DMS114 treated with DMSO at 0.1 percent for 48 hours (cell line): ENCODE results near the gene HDGFL1.

Source experiments
- DNase-seq: peaks from one replicate; lab custom pipeline; 2025; ENCODE audit not compliant: unreplicated experiment; lab: John Stamatoyannopoulos, UW

HDGFL1 gene

DNA sequence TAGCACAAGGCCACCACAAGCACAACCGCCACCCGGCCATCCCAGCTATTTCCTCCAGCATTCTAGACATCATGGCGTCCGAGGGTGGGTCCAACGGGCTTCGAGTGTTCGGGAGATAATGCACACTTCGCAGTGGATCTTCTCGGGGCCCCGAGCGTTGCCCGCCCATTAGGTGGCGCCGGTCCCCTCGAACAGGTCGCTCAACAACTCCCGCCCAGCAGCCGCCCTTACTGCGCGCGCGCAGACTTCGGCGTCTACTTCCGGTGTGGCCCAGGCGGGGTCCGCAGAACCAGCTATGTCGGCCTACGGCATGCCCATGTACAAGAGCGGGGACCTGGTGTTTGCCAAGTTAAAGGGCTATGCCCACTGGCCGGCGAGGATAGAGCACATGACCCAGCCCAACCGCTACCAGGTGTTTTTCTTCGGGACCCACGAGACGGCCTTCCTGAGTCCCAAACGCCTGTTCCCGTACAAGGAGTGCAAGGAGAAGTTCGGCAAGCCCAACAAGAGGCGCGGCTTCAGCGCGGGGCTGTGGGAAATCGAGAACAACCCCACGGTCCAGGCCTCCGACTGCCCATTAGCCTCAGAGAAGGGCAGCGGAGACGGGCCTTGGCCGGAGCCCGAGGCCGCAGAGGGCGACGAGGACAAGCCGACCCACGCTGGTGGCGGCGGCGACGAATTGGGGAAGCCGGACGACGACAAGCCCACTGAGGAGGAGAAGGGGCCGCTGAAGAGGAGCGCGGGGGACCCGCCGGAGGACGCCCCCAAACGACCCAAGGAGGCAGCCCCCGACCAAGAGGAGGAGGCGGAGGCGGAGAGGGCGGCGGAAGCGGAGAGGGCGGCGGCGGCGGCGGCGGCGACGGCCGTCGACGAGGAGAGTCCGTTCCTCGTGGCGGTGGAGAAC, at the start of gene HDGFL1:
Gene HDGFL1 (plus strand): TSS at position 286 of the 904 bp plus-strand sequence. CDS start 10 bp downstream, at position 296.
- DNase-seq: no peak

- DNase-seq: no peak
Observed at GRCh38 chr6:22521035-22521434, 48.3 kb upstream of the HDGFL1 start.

DNA sequence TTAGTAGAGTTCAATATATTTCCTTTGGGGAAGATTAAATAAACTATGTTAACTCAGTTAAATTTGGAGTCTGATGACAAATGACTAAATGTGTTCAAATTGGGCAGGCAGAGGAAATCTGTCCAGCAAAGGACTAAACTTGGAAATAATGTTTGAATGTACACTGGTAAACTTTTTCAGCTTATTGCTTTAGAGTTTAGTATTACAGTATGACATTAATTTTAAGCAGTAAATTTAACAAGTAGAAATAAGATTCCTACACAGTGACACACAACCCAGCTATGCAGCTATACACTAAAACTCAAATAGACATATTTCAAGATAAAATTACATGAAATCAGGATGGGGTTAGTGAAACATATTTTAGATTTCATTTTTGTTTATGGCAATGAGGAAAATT, 42.6 kb upstream of the HDGFL1 start:
- DNase-seq: no peak

DNA sequence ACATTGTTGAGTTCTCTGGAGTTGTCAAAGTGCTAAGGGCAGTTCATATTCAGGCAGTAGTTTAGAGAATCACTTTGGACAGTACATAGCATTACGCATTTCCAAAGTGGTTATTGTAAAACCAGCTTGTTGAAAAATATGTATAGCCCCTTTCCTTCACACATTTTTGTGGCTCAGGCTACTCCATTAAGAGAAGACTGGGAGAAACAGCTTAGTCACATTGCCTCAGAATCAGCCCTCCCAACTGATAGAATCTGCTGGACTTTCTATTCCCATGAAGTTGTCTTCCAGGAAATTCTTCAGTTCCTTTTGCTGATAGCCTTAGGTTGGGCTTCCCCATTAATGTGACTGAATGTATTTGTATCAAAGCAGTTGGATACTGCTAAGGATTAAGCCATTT, 39.5 kb upstream of the HDGFL1 start:
- DNase-seq: no peak

DNA sequence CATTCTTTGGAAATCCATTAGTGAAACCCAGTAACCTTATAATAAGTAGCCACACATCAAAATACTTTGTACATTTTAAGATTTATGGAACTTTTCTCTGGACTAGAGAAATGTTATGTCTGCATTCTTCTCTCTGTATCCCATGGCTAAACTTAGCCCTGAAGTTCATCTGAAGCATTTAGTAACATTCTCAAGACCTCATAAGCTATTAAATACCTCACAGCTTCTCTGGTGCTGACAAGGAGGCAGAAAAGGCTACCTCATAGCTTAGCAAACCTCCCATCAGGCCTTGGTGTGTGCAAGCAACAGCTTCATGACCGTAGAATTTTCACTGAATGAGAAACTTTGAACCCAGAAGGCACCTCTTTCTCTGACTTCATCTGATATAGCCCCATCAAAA, 38.9 kb upstream of the HDGFL1 start:
- DNase-seq: no peak

GRCh38 chr6:22536122-22536521, 33.2 kb upstream of the HDGFL1 start:
- DNase-seq: no peak

GRCh38 chr6:22544476-22544875, 24.9 kb upstream of the HDGFL1 start:
- no peak for DNase-seq

DNA sequence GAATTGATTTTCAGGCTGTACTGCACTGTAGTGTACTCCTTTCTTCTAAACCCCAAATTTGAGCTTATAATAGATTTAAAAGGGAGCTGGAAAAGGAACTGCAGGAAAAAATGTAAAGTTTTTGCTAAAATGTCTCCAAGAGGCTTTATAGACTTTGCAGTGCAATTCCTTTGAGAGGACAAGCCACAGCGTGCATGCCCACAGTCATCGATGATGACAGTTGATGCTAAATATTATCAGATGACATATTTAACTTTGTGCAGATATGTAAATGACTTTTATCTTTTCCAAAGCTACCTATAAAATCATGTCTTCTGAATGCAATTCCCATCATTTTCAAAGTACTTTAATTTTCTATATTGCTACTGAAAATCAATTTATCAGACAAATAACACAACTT, 24.3 kb upstream of the HDGFL1 start:
- no peak for DNase-seq

GRCh38 chr6:22546236-22546635, 23.1 kb upstream of the HDGFL1 start:
- DNase-seq: no peak

- DNase-seq: no peak
Observed at GRCh38 chr6:22550971-22551670, 18.2 kb upstream of the HDGFL1 start.

- DNase-seq: no peak
Observed at GRCh38 chr6:22556266-22556665, 13.1 kb upstream of the HDGFL1 start.

- DNase-seq: no peak
Observed at GRCh38 chr6:22557007-22557406, 12.4 kb upstream of the HDGFL1 start.

- DNase-seq: no peak
Observed at GRCh38 chr6:22558288-22558882, 11.0 kb upstream of the HDGFL1 start.

DNA sequence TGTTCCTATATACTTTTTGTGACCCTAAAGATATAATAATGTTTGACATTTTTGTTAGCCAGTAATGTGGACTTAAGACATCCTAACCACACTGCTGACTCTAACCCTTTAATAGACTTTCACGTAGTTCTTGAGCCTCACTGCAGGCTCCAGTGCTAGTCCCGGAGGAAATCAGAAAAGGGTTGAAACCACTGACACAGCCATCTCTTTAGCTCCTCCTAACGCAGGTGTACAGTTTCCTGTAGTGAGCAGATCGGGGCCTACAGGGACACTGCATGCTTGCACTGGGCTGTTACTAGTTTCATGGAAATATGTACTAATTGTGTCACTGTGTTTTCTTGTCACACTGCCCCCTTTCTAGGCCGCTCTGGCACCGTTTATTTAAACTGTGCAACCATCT, 512 bp upstream of the HDGFL1 start:
- DNase-seq: no peak

- DNase-seq: no peak
Observed at GRCh38 chr6:22570185-22570551, 802 bp downstream of the HDGFL1 start.

DNA sequence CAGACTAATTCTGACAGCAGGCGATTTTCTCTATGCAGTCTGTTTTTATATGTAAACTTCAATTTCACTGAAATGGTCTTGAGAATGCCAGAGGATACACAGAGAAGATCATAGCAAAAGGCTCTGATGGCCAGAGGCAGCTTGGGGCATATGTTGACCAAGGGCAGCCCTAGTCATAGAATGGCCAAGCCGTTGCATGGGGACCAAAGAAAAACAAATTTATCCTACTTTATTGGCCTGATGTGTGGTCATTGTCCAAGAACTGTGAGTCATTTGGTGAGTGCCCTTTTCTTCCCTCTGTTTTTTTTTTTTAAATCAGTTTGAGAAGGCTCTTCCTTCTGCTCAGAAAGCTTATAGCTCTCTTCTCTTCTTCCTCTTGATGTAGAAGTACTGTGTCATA, 5.8 kb downstream of the HDGFL1 start:
- no peak for DNase-seq

- no peak for DNase-seq
Observed at GRCh38 chr6:22579439-22579838, 10.1 kb downstream of the HDGFL1 start.

DNA sequence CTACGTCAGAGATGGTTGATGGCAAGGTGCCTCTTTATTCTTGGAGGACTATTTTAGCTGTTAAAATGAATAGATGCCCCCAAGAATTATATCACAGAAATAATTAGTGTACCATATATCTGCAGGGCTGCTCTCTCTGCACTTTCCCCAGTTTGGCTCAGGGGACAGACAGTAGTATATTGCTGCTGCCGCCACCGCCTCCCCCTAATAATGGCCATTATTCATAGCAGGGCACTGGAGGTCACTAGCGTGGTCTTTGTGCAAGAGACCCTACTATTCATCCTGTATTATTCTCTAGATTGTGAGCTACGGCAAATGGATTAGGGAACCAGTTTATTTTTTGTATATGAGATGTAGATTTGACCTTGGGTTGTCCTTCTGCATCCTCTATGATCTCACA, 11.0 kb downstream of the HDGFL1 start:
- no peak for DNase-seq

GRCh38 chr6:22582417-22583205, 13.2 kb downstream of the HDGFL1 start:
- DNase-seq: no peak

DNA sequence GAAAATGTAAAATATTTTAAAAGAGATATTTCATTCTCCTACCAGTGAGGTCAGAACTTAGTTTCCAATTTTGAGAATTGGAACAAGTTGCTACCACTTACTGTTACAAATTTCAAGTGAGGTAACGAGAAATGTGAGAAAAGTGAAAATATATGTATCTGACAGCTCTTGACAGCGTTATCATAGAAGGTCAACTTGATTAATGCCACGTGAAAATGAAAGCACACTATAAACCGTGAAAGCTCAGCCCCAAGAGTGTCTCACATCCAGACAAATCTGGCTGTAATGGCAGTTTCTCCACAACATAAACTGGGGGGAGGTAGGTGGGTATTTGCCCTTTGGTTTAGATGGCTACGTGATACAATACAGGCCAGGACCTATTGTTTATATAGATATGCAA, 13.9 kb downstream of the HDGFL1 start:
- no peak for DNase-seq

GRCh38 chr6:22583927-22584326, 14.6 kb downstream of the HDGFL1 start:
- DNase-seq: no peak
